PC-3 (cell line): ENCODE data around the gene CR1. TPM values are rescaled to one million over a fixed set of nuclear protein-coding genes. Genes with fewer than 3 reads are reported as not detected.
"Not testable (repeated sequence)": the region's sequence is repeated elsewhere in the genome, so short reads cannot be mapped to it uniquely, and the experiment has no call there.

Experiments used
- ATAC-seq: fragments of 200-7000 bp; cut with Tn5 transposase; 2 replicates; pipeline ENCODE4 v1.9.1; 2020; ENCODE audit warnings: mild to moderate bottlenecking, moderate library complexity
- BruUV-seq: library from RNA; stranded (reverse); fragments of 400-500 nt; replicated peaks from 2 replicates; lab custom pipeline; 2021; lab: Mats Ljungman, UMichigan
- CTCF ChIA-PET: fragments of 300-600 bp; sonication (Branson Sonifier 250); formaldehyde crosslinking; loops from one replicate; lab custom pipeline; 2022; ENCODE audit warnings: antibody characterized with exemption; lab: Charles Lee
- POLR2A ChIA-PET: fragments of 300-600 bp; sonication (Branson Sonifier 250); formaldehyde crosslinking; loops from one replicate; lab custom pipeline; 2022; ENCODE audit warnings: antibody characterized with exemption; ENCODE audit not compliant: unreplicated experiment; lab: Charles Lee
- DNase-seq: peaks from one replicate; pipeline ENCODE4 v3.0.0-alpha.2; 2015
- H2AFZ ChIP-seq: fragments of 300-600 bp; sonication (generic); 2 replicates; pipeline ENCODE4 v1.6.0; 2016; ENCODE audit warnings: antibody characterized with exemption, low read length
- H3F3A ChIP-seq: fragments of 300-600 bp; sonication (generic); one replicate; pipeline ENCODE4 v1.6.0; 2017; ENCODE audit warnings: antibody characterized with exemption, low read length, control low read depth, mild to moderate bottlenecking; ENCODE audit not compliant: unreplicated experiment
- H3K27ac ChIP-seq: fragments of 300-600 bp; sonication (generic); 2 replicates; pipeline ENCODE4 v1.5.1; 2016; ENCODE audit warnings: mild to moderate bottlenecking, low read length
- H3K27me3 ChIP-seq: fragments of 300-600 bp; sonication (generic); 2 replicates; pipeline ENCODE4 v1.6.1; 2016; ENCODE audit warnings: low read length, mixed read lengths
- H3K36me3 ChIP-seq: fragments of 300-600 bp; sonication (generic); 2 replicates; pipeline ENCODE4 v1.6.1; 2016; ENCODE audit warnings: low read depth, mixed run types, low read length, mixed read lengths
- H3K4me1 ChIP-seq: fragments of 300-600 bp; sonication (generic); 2 replicates; pipeline ENCODE4 v1.5.1; 2016; ENCODE audit warnings: low read length; ENCODE audit not compliant: insufficient read depth
- H3K4me2 ChIP-seq: fragments of 300-600 bp; sonication (generic); 2 replicates; pipeline ENCODE4 v1.6.0; 2016; ENCODE audit warnings: low read length
- H3K4me3 ChIP-seq: fragments of 300-600 bp; sonication (generic); 2 replicates; pipeline ENCODE4 v1.5.1; 2016; ENCODE audit warnings: mild to moderate bottlenecking, low read length, mixed read lengths
- H3K79me2 ChIP-seq: fragments of 300-600 bp; sonication (generic); 2 replicates; pipeline ENCODE4 v1.6.1; 2017; ENCODE audit warnings: low read length, mixed read lengths
- H3K9ac ChIP-seq: fragments of 300-600 bp; sonication (generic); 2 replicates; pipeline ENCODE4 v1.6.0; 2016; ENCODE audit warnings: mild to moderate bottlenecking, low read length
- H3K9me2 ChIP-seq: fragments of 300-600 bp; sonication (generic); replicated peaks from 2 replicates; pipeline ENCODE4 v1.6.1; 2016; ENCODE audit warnings: mixed run types, low read length, mixed read lengths
- H3K9me3 ChIP-seq: fragments of 300-600 bp; sonication (generic); 2 replicates; pipeline ENCODE4 v1.6.1; 2016; ENCODE audit warnings: low read length, mixed read lengths
- H4K20me1 ChIP-seq: fragments of 300-600 bp; sonication (generic); 2 replicates; pipeline ENCODE4 v1.6.1; 2016; ENCODE audit warnings: low read length, mixed read lengths
- EZH2 ChIP-seq: fragments of 300-600 bp; sonication (generic); IDR thresholded peaks from one replicate; pipeline ENCODE4 v1.6.1; 2017; ENCODE audit warnings: antibody characterized with exemption, mild to moderate bottlenecking, low read length; ENCODE audit not compliant: unreplicated experiment
- EZH2phosphoT487 ChIP-seq: fragments of 300-600 bp; sonication (generic); IDR thresholded peaks from 2 replicates; pipeline ENCODE4 v1.6.1; 2018; ENCODE audit warnings: mild to moderate bottlenecking, antibody characterized with exemption, low read length, borderline replicate concordance
- intact Hi-C: fragments of 100-400 bp; cut with micrococcal nuclease; formaldehyde crosslinking; loops from 2 replicates; pipeline ENCODE4 v1.9.0; 2023
- total RNA-seq: library from RNA; depleted of rRNA; stranded (reverse); fragments of >200 nt; gene quantifications from 2 replicates; pipeline ENCODE4 v1.2.3, GENCODE V29; 2014
- TF ChIP-seq, protein P1 (sequence below): fragments of 300-600 bp; sonication (generic); conservative IDR thresholded peaks from 2 replicates; pipeline ENCODE4 v1.5.1; 2017; ENCODE audit warnings: antibody characterized with exemption, low read depth, mild to moderate bottlenecking, low read length

CR1 gene
- total RNA-seq, 1 experiment from 2014 or later = not detected

DNA sequence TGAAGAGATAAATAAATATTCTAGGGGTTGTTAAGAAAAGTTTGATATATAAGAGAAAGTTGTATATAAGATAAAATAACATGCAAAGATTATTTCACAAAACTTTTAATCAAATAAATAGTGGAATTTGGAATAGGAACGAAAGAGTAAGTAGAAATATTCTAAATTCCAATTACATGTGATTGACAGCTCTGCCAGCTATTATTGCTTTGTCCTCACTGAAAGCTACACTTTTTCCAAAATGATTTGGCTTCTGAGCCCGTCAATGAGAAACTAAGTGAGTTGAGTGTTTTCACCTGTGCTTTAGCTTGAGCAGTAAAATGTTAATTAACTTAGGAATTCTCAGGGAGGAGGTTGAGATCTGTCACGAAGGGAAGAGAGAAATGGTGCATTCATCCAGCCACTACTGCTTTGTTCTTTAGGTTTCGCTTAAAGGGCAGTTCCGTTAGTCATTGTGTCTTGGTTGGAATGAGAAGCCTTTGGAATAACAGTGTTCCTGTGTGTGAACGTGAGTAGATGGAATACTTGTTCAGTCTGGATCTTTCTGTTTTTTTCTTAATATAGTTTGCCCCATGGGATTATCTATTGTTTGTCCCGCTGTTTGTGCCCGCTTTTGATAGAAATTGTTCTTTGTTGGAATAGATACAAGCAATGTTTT is 85.7 kb downstream of the CR1 start:
- H3K27ac ChIP-seq = no peak overlapping the region
- no peaks in the 10 kb centered on the region for H3K36me3 ChIP-seq
- ChIA-PET CTCF (no interaction called here), POLR2A (no interaction called here)
- H4K20me1 ChIP-seq = no peaks in the 10 kb centered on the region
- no TSS peak for BruUV-seq
- H3K9ac ChIP-seq = no peak overlapping the region
- DNase-seq (no peak), ATAC-seq (no peak)
- H3K4me1 ChIP-seq = no peaks in the 10 kb centered on the region
- no peak overlapping the region for H3K4me2 ChIP-seq
- no peak overlapping the region for H2AFZ ChIP-seq
- no peak overlapping the region for H3K4me3 ChIP-seq
- intact Hi-C loops = no loop called here
- no peaks in the 10 kb centered on the region for H3F3A ChIP-seq
- H3K79me2 ChIP-seq = no peaks in the 10 kb centered on the region
- peaks cover 50% of the 10 kb centered on the region for H3K27me3 ChIP-seq
- no peaks in the 10 kb centered on the region for H3K9me2 ChIP-seq
- TF ChIP-seq EZH2 (no peak), EZH2phosphoT487 (no peak)
- TF ChIP-seq, protein P1, sequence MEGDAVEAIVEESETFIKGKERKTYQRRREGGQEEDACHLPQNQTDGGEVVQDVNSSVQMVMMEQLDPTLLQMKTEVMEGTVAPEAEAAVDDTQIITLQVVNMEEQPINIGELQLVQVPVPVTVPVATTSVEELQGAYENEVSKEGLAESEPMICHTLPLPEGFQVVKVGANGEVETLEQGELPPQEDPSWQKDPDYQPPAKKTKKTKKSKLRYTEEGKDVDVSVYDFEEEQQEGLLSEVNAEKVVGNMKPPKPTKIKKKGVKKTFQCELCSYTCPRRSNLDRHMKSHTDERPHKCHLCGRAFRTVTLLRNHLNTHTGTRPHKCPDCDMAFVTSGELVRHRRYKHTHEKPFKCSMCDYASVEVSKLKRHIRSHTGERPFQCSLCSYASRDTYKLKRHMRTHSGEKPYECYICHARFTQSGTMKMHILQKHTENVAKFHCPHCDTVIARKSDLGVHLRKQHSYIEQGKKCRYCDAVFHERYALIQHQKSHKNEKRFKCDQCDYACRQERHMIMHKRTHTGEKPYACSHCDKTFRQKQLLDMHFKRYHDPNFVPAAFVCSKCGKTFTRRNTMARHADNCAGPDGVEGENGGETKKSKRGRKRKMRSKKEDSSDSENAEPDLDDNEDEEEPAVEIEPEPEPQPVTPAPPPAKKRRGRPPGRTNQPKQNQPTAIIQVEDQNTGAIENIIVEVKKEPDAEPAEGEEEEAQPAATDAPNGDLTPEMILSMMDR = no peak
- no peaks in the 10 kb centered on the region for H3K9me3 ChIP-seq

DNA sequence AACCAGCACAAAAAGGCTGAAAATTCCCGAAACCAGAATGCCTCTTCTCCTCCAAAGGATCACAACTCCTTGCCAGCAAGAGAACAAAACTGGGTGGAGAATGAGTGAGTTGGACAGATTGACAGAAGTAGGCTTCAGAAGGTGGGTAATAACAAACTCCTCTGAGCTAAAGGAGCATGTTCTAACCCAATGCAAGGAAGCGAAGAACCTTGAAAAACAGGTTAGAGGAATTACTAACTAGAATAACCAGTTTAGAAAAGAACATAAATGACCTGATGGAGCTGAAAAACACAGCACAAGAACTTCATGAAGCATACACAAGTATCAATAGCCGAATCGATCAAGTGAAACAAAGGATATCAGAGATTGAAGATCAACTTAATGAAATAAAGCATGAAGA is 93.5 kb downstream of the CR1 start:
- H3K9me3 ChIP-seq, H4K20me1 ChIP-seq, POLR2A ChIA-PET, intact Hi-C loops, BruUV-seq, H3K4me3 ChIP-seq, ATAC-seq, H3K79me2 ChIP-seq, H3K9me2 ChIP-seq, CTCF ChIA-PET, H2AFZ ChIP-seq, H3K36me3 ChIP-seq, H3K4me2 ChIP-seq, H3K9ac ChIP-seq, H3K4me1 ChIP-seq, H3F3A ChIP-seq, H3K27ac ChIP-seq: not testable (repeated sequence)
- DNase-seq = peak; percentile 59
- peaks cover 79% of the 10 kb centered on the region for H3K27me3 ChIP-seq

DNA sequence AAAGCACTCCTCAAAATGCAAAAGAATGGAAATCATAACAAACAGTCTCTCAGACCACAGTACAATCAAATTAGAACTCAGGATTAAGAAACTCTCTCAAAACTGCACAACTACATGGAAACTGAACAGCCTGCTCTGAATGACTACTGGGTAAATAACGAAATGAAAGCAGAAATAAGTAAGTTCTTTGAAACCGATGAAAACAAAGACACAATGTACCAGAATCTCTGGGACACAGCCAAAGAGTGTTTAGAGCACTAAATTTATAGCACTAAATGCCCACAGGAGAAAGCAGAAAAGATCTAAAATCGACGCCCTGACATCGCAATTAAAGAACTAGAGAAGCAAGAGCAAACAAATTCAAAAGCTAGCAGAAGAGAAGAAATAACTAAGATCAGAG is 95.2 kb downstream of the CR1 start:
- H3K36me3 ChIP-seq, H3K9me3 ChIP-seq, H3K9ac ChIP-seq, POLR2A ChIA-PET, H3K4me1 ChIP-seq, intact Hi-C loops, H3K9me2 ChIP-seq, H2AFZ ChIP-seq, DNase-seq, H3K4me2 ChIP-seq, ATAC-seq, BruUV-seq, H3K79me2 ChIP-seq, H3K27ac ChIP-seq, H4K20me1 ChIP-seq, CTCF ChIA-PET, H3F3A ChIP-seq, H3K4me3 ChIP-seq: not testable (repeated sequence)
- peaks cover 74% of the 10 kb centered on the region for H3K27me3 ChIP-seq

DNA sequence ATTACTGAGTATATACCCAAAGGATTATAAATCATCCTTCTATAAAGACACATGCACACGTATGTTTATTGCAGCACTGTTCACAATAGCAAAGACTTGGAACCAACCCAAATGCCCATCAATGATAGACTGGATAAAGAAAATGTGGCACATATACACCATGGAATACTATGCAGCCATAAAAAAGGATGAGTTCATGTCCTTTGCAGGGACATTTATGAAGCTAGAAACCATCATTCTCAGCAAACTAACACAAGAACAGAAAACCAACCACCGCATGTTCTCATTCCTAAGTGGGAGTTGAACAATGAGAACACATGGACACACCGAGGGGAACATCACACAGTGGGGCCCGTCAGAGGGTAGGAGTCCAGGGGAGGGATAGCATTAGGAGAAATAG is 98.1 kb downstream of the CR1 start:
- DNase-seq, BruUV-seq, H3K36me3 ChIP-seq, H2AFZ ChIP-seq, H3K27ac ChIP-seq, POLR2A ChIA-PET, H3K79me2 ChIP-seq, H3K4me2 ChIP-seq, H4K20me1 ChIP-seq, H3K9me2 ChIP-seq, H3K4me3 ChIP-seq, CTCF ChIA-PET, ATAC-seq, H3F3A ChIP-seq, H3K9me3 ChIP-seq, H3K4me1 ChIP-seq, H3K9ac ChIP-seq, intact Hi-C loops: not testable (repeated sequence)
- peaks cover 65% of the 10 kb centered on the region for H3K27me3 ChIP-seq
